Smooth muscle cell (in vitro differentiated cells): ENCODE data around the gene AGBL1. TPM values are rescaled to one million over a fixed set of nuclear protein-coding genes. Genes with fewer than 3 reads are reported as not detected.

Experiments used
- DNase-seq: peaks from one replicate; lab custom pipeline; 2025; ENCODE audit not compliant: unreplicated experiment; lab: John Stamatoyannopoulos, UW
- H2AFZ ChIP-seq: fragments of 200-600 bp; sonication (generic); 2 replicates; pipeline ENCODE4 v1.6.0; 2016; ENCODE audit warnings: antibody characterized with exemption, low read depth, mild to moderate bottlenecking
- H3F3A ChIP-seq: fragments of 200-600 bp; sonication (generic); 2 replicates; pipeline ENCODE4 v1.6.0; 2017; ENCODE audit warnings: antibody characterized with exemption, low read depth
- H3K27ac ChIP-seq: fragments of 200-600 bp; sonication (generic); 2 replicates; pipeline ENCODE4 v1.5.1; 2016; ENCODE audit warnings: low read depth, mild to moderate bottlenecking
- H3K27me3 ChIP-seq: fragments of 200-600 bp; sonication (generic); 2 replicates; pipeline ENCODE4 v1.6.1; 2016; ENCODE audit warnings: low read depth, mild to moderate bottlenecking
- H3K36me3 ChIP-seq: fragments of 200-600 bp; sonication (generic); 2 replicates; pipeline ENCODE4 v1.5.1; 2016; ENCODE audit warnings: low read depth
- H3K4me1 ChIP-seq: fragments of 200-600 bp; sonication (generic); 2 replicates; pipeline ENCODE4 v1.5.1; 2016; ENCODE audit warnings: low read depth
- H3K4me2 ChIP-seq: fragments of 200-600 bp; sonication (generic); 2 replicates; pipeline ENCODE4 v1.6.0; 2016; ENCODE audit warnings: mild to moderate bottlenecking
- H3K4me3 ChIP-seq: fragments of 200-600 bp; sonication (generic); 2 replicates; pipeline ENCODE4 v1.5.1; 2016; ENCODE audit warnings: mild to moderate bottlenecking
- H3K79me2 ChIP-seq: fragments of 200-600 bp; sonication (generic); 2 replicates; pipeline ENCODE4 v1.6.0; 2016; ENCODE audit warnings: low read depth, mild to moderate bottlenecking
- H3K9ac ChIP-seq: fragments of 200-600 bp; sonication (generic); 2 replicates; pipeline ENCODE4 v1.6.0; 2016; ENCODE audit warnings: low read depth
- H3K9me3 ChIP-seq: fragments of 200-600 bp; sonication (generic); replicated peaks from 2 replicates; pipeline ENCODE4 v1.5.1; 2016; ENCODE audit warnings: low read depth
- H4K20me1 ChIP-seq: fragments of 200-600 bp; sonication (generic); 2 replicates; pipeline ENCODE4 v1.6.0; 2016; ENCODE audit warnings: low read depth
- WGBS: methylation state at CpG from one replicate; pipeline ENCODE4 v1.1.7; 2016; ENCODE audit warnings: low lambda C conversion rate; 5-methylcytosine and 5-hydroxymethylcytosine counted together
- polyA plus RNA-seq: library from polyadenylated mRNA; unstranded; fragments of >200 nt; fragmentation: Nextera tagmentation; extraction: Ambion mirVana; gene quantifications from 2 replicates; pipeline ENCODE4 v1.2.1, GENCODE V29; 2016
- total RNA-seq: library from RNA; depleted of rRNA; stranded (reverse); fragments of >200 nt; gene quantifications from 2 replicates; pipeline ENCODE4 v1.2.3, GENCODE V29; 2014
- TF ChIP-seq, protein P1 (sequence below): fragments of 200-600 bp; sonication (generic); IDR thresholded peaks from 2 replicates; pipeline ENCODE4 v1.5.1; 2017; ENCODE audit warnings: borderline replicate concordance, mild to moderate bottlenecking, antibody characterized with exemption; ENCODE audit not compliant: insufficient read depth, poor library complexity, severe bottlenecking

The AGBL1 gene
- total and polyA plus RNA-seq, 2 experiments from 2014 or later, result not detected

DNA sequence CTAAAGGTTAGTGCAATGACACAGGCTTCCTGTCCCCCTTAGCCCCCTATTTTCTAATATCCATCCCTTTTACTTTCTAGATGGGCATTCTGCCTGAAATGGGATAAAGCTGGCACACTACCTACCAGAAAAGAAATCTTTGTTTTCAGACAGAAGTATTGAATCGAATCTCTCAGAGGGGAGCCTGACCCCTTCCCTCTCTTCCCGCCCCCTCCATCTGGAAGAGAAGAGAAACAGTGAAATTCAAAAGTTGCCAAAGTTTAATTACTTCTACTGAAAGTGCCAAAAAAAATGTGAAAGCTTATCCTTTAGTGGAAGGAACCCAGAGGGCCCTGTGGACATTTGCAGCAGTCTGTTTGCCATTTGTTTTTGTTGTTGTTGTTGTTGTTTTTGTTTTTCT, 523.8 kb downstream of the AGBL1 start:
- H3K4me2 ChIP-seq, result no peak overlapping the region
- no peaks in the 10 kb centered on the region for H3K79me2 ChIP-seq
- TF ChIP-seq, protein P1, sequence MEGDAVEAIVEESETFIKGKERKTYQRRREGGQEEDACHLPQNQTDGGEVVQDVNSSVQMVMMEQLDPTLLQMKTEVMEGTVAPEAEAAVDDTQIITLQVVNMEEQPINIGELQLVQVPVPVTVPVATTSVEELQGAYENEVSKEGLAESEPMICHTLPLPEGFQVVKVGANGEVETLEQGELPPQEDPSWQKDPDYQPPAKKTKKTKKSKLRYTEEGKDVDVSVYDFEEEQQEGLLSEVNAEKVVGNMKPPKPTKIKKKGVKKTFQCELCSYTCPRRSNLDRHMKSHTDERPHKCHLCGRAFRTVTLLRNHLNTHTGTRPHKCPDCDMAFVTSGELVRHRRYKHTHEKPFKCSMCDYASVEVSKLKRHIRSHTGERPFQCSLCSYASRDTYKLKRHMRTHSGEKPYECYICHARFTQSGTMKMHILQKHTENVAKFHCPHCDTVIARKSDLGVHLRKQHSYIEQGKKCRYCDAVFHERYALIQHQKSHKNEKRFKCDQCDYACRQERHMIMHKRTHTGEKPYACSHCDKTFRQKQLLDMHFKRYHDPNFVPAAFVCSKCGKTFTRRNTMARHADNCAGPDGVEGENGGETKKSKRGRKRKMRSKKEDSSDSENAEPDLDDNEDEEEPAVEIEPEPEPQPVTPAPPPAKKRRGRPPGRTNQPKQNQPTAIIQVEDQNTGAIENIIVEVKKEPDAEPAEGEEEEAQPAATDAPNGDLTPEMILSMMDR, result no peak
- no peaks in the 10 kb centered on the region for H3K36me3 ChIP-seq
- H3F3A ChIP-seq, result no peaks in the 10 kb centered on the region
- no peak overlapping the region for H3K27ac ChIP-seq
- no peaks in the 10 kb centered on the region for H3K9me3 ChIP-seq
- no peak overlapping the region for H3K4me3 ChIP-seq
- H3K9ac ChIP-seq, result no peak overlapping the region
- no peak for DNase-seq
- H2AFZ ChIP-seq, result no peak overlapping the region
- WGBS, result 98% methylated on average over 2 of the region's 2 CpGs
- H3K4me1 ChIP-seq, result no peaks in the 10 kb centered on the region
- no peaks in the 10 kb centered on the region for H3K27me3 ChIP-seq
- no peaks in the 10 kb centered on the region for H4K20me1 ChIP-seq

DNA sequence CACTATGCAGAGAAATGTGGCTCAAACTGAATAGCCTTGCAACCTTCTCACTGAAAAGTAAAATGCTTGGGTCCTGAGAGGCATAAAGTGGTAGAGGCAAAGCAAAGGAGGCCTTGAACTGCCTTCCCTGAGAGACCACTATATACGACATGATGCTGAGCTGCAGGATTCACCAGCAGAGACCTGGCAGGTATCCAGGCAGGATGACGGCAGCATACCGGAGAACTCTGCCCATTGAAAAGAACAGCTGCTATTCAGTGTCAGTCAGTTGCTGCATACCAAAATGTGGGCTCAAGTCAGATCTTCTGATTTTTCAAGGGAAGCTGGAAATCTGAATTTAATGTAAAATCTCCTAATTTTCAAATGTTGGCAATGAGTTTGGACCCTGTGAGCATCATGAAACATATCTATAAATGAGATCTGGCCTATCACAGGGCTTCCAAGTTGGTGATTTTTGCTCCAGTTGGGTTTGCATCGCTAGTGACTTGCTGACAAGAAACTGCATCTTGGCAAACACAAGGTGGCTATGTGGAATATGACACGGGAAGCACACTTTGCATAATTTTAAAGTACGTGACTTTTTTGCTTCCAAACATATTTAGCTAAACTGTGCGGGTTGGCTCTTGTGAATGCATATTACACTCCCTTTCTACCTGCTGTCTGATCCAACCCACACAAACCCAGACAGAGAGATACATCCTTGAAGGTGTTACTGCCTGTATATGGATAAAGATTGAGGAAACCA, 529.0 kb downstream of the AGBL1 start:
- Histone ChIP-seq H4K20me1 (no peaks in the 10 kb centered on the region), H3K4me2 (no peak overlapping the region), H3K4me1 (peaks cover 3% of the 10 kb centered on the region), H3K9ac (no peak overlapping the region), H3K79me2 (no peaks in the 10 kb centered on the region), H3K9me3 (no peaks in the 10 kb centered on the region), H3K27me3 (no peaks in the 10 kb centered on the region), H2AFZ (no peak overlapping the region), H3K4me3 (no peak overlapping the region), H3F3A (no peaks in the 10 kb centered on the region), H3K27ac (no peak overlapping the region), H3K36me3 (no peaks in the 10 kb centered on the region)
- 91% methylated on average over 7 of the region's 7 CpGs for WGBS
- DNase-seq, result no peak
- TF ChIP-seq, protein P1, result no peak

DNA sequence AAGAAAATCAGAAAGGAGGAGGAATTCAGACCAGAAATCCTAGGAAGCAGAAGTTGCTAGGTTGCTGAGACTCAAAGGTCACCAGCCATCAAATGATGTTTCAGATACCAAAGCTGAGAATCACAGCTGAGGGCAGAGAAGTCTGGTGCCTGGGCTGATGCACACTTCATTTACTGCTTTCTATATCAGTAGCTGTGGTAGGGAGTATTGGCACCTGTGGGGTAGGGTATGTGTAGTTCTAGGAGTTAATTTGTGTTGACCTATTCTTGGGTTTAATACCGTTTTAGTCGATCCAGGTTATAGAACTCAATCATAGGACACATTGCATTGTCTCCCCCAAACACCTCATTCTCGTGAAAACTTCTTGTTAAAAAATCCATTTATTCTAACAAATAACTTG, 529.6 kb downstream of the AGBL1 start:
- H4K20me1 ChIP-seq, result no peaks in the 10 kb centered on the region
- TF ChIP-seq, protein P1, result no peak
- H3K4me2 ChIP-seq, result no peak overlapping the region
- no peaks in the 10 kb centered on the region for H3F3A ChIP-seq
- WGBS, result 93% methylated on average over 3 of the region's 3 CpGs
- H3K27ac ChIP-seq, result no peak overlapping the region
- peaks cover 3% of the 10 kb centered on the region for H3K4me1 ChIP-seq
- H3K27me3 ChIP-seq, result no peaks in the 10 kb centered on the region
- no peak overlapping the region for H3K4me3 ChIP-seq
- H2AFZ ChIP-seq, result no peak overlapping the region
- H3K9me3 ChIP-seq, result no peaks in the 10 kb centered on the region
- DNase-seq, result no peak
- H3K36me3 ChIP-seq, result no peaks in the 10 kb centered on the region
- H3K79me2 ChIP-seq, result no peaks in the 10 kb centered on the region
- H3K9ac ChIP-seq, result no peak overlapping the region

DNA sequence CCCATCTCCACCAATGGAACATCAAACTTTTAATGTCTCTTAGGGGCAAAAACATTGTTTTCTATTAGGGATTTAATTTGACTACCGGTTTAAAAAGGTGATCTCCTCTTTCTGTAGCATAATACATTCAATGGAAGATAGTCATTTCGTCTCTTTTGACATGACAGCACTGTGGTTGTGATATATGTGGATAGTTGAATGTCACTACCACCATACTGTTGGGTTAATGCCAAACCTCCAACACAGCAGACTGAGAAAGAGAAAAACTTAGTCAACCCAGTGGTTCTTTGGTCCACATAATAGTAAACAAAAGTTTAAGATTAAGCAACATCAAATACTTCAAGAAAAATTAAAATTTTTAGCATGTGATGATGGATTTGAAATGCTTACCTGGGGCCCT, 530.4 kb downstream of the AGBL1 start:
- H3K9ac ChIP-seq, result no peak overlapping the region

More for the DNA sequence above, 530.4 kb downstream of the AGBL1 start:
- Histone ChIP-seq H3K27me3 (no peaks in the 10 kb centered on the region), H3K4me1 (peaks cover 3% of the 10 kb centered on the region), H3F3A (no peaks in the 10 kb centered on the region), H4K20me1 (no peaks in the 10 kb centered on the region), H3K36me3 (no peaks in the 10 kb centered on the region), H3K79me2 (no peaks in the 10 kb centered on the region), H2AFZ (no peak overlapping the region), H3K27ac (no peak overlapping the region), H3K4me2 (no peak overlapping the region), H3K9me3 (no peaks in the 10 kb centered on the region), H3K4me3 (no peak overlapping the region)
- WGBS, result 91% methylated on average over 2 of the region's 2 CpGs
- TF ChIP-seq, protein P1, result no peak
- DNase-seq, result no peak
